Activated naive CD4-positive, alpha-beta T cell treated with anti-CD3 and anti-CD28 coated beads for 36 hours (primary cell): ENCODE data around the gene NPIPA1. TPM values are rescaled to one million over a fixed set of nuclear protein-coding genes. Genes with fewer than 3 reads are reported as not detected.
"Not testable (repeated sequence)": the region's sequence is repeated elsewhere in the genome, so short reads cannot be mapped to it uniquely, and the experiment has no call there.

ENCODE experiments used
- CTCF ChIA-PET: fragments of 350-600 bp; sonication (Branson Sonifier 250); formaldehyde crosslinking; loops from one replicate; lab custom pipeline; 2021; ENCODE audit warnings: antibody characterized with exemption; lab: Charles Lee
- DNase-seq: peaks from one replicate; pipeline ENCODE4 v3.0.0-alpha.2; 2020
- H3K27ac Mint-ChIP-seq: one replicate; pipeline ENCODE4 v1.8.0; 2021; ENCODE audit warnings: mild to moderate bottlenecking, mixed read lengths
- H3K27me3 Mint-ChIP-seq: one replicate; pipeline ENCODE4 v1.8.0; 2021; ENCODE audit warnings: low read depth, mixed read lengths
- H3K36me3 Mint-ChIP-seq: one replicate; pipeline ENCODE4 v1.8.0; 2021; ENCODE audit warnings: low read depth, mixed read lengths
- H3K4me1 Mint-ChIP-seq: one replicate; pipeline ENCODE4 v1.8.0; 2021; ENCODE audit warnings: low read depth, mixed read lengths
- H3K4me3 Mint-ChIP-seq: one replicate; pipeline ENCODE4 v1.8.0; 2021; ENCODE audit warnings: mild to moderate bottlenecking, moderate library complexity, mixed read lengths
- H3K9me3 Mint-ChIP-seq: one replicate; pipeline ENCODE4 v1.8.0; 2021; ENCODE audit warnings: mixed read lengths
- intact Hi-C: fragments of 100-400 bp; cut with micrococcal nuclease; formaldehyde crosslinking; loops from one replicate; pipeline ENCODE4 v1.15.1; 2023
- total RNA-seq, 2 experiments: library from RNA; stranded (reverse); gene quantifications; one replicate each; pipeline ENCODE4 v1.2.3, GENCODE V29; 2021

Gene NPIPA1
- total RNA-seq, 2 experiments from 2014 or later: 81.4 to 101 TPM

DNA sequence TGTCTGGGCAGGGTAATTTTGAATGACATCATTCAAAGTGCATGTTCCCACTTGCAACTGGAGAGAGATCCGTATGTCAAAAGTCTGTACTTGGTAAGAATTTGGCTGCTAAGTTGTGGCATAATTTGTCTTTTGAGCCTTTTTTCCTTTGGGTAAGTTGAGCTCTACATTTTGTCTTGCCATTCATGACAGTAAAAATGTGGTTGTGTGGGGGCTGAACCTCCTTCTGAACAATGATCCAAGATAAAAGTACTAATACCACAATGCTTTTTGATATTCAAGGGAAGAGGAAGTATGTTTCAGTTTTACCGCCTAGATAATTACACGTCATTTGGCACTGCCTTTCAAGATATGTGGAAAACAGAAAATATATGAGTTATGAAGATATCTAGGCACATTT lies 5.4 kb downstream of the NPIPA1 start:
- H3K27ac Mint-ChIP-seq, H3K27me3 Mint-ChIP-seq, intact Hi-C loops, H3K4me1 Mint-ChIP-seq, CTCF ChIA-PET, H3K36me3 Mint-ChIP-seq, H3K4me3 Mint-ChIP-seq, H3K9me3 Mint-ChIP-seq: not testable (repeated sequence)
- DNase-seq: peak; percentile 31

DNA sequence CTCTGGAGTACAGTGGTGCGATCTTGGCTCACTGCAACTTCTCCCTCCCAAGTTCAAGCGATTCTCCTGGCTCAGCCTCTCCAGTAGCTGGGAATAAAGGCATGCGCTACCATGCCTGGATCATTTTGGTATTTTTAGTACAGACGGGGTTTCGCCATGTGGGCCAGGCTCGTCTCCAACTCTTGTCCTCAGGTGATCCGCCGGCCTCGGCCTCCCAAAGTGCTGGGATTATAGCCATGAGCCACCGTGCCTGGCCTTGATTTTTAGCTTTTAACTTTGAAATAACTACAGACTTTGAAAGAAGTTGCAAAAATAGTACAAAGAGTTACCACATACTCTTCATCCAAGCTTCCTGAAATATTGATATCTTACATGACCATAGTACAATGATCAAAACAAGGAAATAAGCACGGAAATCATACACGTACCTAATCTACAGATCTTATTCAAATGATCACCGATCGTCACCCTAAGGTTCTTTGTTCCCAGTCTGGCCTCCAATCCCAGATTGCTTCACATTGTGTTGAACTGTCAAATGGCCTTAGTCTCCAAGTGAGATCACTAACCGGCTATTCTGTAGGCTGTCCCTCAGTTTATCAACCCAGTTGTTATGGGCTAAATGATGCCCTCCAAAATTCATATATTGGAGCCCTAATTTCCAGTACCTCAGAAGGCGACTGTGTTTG lies 18.4 kb downstream of the NPIPA1 start:
- no peak for DNase-seq
- Mint-ChIP-seq H3K36me3 (no peaks in the 10 kb centered on the region), H3K27ac (no peak overlapping the region), H3K4me1 (no peaks in the 10 kb centered on the region), H3K9me3 (no peaks in the 10 kb centered on the region), H3K4me3 (no peak overlapping the region), H3K27me3 (no peaks in the 10 kb centered on the region)
- CTCF ChIA-PET: interaction anchor here (0.6 kb wide), 1 partner anchor 652 kb away, joined by 3 read pairs; no protein-coding TSS in a partner anchor
- intact Hi-C loops: no loop called here

DNA sequence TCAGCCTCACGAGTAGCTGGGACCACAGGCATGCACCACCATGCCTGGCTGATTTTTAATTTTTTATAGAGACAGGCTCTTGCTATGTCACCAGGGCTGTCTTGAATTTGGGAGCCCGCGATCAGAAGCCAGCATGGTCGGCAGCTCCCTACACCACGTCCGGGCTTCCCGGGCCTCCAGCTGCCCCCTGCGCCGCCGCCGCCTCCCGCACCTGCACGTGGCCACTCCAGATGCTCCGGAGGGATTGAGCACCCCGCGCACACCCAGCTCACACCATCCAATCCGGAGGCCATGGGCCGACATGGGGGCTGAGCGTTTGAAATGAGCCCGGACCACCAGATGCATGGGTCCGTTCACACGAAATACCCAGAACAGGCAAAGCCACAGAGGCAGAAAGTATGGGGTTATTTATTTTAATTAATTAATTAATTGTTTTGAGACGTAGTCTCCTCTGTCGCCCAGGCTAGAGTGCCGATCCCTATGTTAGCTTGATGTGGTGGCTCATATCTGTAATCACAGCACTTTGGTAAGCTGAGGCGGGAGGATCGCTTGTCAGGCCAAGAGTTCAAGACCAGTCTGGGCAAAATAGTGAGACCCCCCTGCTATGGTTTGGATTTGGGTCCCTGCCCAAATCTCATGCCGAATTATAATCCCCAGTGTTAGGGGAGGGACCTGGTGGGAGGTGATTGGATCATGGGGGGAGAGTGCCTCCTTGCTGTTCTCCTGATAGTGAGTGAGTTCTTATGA lies 20.5 kb downstream of the NPIPA1 start:
- H3K27me3 Mint-ChIP-seq: peaks cover under 1% of the 10 kb centered on the region
- no peaks in the 10 kb centered on the region for H3K4me1 Mint-ChIP-seq
- no peaks in the 10 kb centered on the region for H3K36me3 Mint-ChIP-seq

DNA sequence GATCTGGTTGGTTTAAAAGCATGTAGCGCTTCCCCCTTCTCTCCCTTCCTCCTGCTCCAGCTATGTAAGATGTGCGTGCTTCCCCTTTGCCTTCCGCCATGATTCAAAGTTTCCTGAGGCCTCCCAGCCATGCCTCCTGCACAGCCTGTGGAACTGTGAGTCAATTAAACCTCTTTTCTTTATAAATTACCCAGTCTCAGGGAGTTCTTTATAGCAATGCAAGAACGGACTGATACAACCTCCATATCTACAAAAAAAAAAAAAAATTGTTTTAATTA lies 21.0 kb downstream of the NPIPA1 start:
- intact Hi-C loops: no loop called here
- Mint-ChIP-seq H3K27ac (no peak overlapping the region), H3K27me3 (peaks cover 3% of the 10 kb centered on the region), H3K4me3 (no peak overlapping the region), H3K4me1 (no peaks in the 10 kb centered on the region), H3K36me3 (no peaks in the 10 kb centered on the region), H3K9me3 (peaks cover 1% of the 10 kb centered on the region)
- DNase-seq: no peak
- CTCF ChIA-PET: no interaction called here

More for the DNA sequence above, 20.5 kb downstream of the NPIPA1 start:
- CTCF ChIA-PET: no interaction called here
- H3K27ac Mint-ChIP-seq: no peak overlapping the region
- H3K4me3 Mint-ChIP-seq: no peak overlapping the region
- intact Hi-C loops: no loop called here
- no peak for DNase-seq
- H3K9me3 Mint-ChIP-seq: no peaks in the 10 kb centered on the region

DNA sequence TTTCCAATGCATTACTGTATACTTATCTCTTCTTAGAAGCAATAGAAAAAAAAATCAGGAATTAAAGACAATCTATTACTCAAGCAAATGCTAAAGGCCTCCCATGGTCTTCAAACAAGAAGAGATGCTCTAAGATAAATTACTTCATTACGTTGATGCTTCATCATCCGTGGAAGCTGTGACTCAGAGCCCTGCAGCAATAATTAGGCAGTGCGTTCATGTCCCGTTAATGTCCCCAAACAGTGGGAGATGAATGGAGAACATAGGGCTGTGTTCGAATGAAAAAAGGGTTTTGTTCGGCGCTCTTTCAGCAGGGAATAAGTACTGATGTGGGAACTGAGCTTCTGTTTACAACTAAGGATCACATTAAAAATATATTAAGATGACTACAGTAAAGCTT lies 21.7 kb downstream of the NPIPA1 start:
- Mint-ChIP-seq H3K4me1 (no peaks in the 10 kb centered on the region), H3K36me3 (no peaks in the 10 kb centered on the region)
- CTCF ChIA-PET: no interaction called here

DNA sequence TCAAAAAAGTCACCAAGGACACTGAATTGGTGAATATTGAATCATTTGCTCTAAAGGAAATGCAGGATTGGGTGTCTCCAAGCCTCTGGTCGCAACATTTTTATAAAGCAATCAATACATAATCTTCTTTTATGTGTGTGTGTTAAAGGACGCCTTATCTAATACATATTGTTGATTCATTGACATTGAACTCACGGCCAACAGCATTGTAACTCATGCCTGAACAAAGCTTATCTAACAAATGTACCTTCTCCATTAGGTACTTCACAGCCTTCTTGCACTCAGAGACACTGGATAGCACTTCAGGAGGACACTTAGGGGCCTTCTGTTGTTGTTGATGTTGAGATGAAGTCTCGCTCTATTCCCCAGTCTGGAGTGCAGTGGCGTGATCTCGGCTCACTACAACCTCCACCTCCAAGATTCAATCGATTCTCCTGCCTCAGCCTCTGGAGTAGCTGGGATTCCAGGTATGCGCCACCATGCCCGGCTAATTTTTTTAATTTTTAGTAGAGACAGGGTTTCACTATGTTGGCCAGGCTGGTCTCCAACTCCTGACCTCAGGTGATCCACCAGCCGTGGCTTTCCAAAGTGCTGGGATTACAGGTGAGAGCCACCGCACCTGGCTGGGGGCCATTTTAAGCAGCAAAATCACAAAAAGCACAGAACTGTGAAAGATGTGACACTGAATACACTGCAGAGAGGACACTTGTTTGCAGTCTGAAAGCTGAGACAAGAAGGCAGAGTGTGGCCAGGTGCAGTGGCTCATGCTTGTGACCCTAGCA lies 24.4 kb downstream of the NPIPA1 start:
- Mint-ChIP-seq H3K27ac (no peak overlapping the region), H3K4me1 (no peaks in the 10 kb centered on the region), H3K9me3 (peaks cover 1% of the 10 kb centered on the region), H3K36me3 (no peaks in the 10 kb centered on the region), H3K27me3 (peaks cover 5% of the 10 kb centered on the region), H3K4me3 (no peak overlapping the region)
- intact Hi-C loops: no loop called here
- CTCF ChIA-PET: interaction anchor here (0.6 kb wide), 2 partner anchors 18 to 31 kb away, joined by 3 read pairs; no protein-coding TSS in a partner anchor
- DNase-seq: no peak

More for the DNA sequence above, 21.7 kb downstream of the NPIPA1 start:
- Mint-ChIP-seq H3K9me3 (peaks cover 1% of the 10 kb centered on the region), H3K4me3 (no peak overlapping the region), H3K27me3 (peaks cover 5% of the 10 kb centered on the region), H3K27ac (no peak overlapping the region)
- intact Hi-C loops: no loop called here
- DNase-seq: no peak

DNA sequence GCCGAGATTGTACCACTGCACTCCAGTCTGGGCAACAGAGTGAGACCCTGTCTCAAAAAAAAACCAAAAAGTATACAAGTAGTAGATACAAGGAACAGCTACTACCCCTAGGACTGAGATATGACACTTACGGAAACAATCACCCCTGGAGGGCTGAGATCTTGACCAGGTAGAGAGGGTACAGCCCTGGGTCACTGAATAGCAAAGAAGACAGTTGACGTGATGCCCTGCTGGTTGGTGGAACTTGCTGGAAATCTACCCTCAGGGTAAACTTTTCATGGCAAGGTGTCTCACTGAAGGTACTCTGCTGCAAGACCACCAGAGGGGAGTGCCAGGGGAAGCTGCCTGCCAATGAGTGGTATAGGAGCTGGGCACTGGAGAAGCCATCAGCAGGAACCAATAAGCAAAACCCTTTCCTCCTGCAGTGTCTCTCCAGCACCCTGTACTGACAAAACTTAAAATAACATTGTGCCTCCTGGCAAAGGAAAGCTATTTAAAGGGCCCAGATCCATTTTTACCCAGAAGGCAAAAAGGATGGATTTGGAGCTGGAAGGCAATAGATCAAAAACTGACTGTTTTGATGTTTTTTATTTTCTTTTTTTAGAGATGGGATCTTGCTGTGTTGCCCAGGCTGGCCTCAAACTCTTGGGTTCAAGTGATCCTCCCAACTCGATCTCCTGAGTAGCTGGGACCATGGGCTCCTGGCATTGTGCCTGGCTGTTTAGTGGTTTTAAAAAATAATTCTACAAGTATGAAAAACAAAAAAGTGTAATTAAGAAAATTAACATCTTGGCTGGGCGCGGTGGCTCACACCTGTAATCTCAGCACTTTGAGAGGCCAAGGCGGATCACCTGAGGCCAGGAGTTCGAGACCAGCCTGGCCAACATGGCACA lies 26.3 kb downstream of the NPIPA1 start:
- no peaks in the 10 kb centered on the region for H3K36me3 Mint-ChIP-seq
- H3K4me3 Mint-ChIP-seq: no peak overlapping the region
- no peaks in the 10 kb centered on the region for H3K4me1 Mint-ChIP-seq
- intact Hi-C loops: no loop called here
- peaks cover 1% of the 10 kb centered on the region for H3K9me3 Mint-ChIP-seq
- H3K27ac Mint-ChIP-seq: no peak overlapping the region
- no peak for DNase-seq
- peaks cover 5% of the 10 kb centered on the region for H3K27me3 Mint-ChIP-seq
- CTCF ChIA-PET: interaction anchor here (0.6 kb wide), 1 partner anchor 109 kb away, joined by 3 read pairs; no protein-coding TSS in a partner anchor

DNA sequence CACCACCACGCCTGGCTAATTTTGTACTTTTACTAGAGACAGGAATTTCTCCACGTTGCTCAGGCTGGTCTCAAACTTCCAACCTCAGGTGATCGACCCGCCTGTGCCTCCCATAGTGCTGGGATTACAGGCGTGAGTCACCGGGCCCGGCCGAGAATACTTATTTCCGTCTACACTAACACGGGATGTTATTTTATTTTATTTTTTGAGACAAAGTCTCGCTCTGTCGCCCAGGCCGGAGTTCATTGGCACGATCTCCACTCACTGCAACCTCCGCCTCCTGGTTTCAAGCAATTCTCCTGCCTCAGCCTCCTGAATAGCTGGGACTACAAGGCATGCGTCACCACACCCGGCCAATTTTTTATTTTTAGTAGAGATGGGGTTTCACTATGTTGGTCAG lies 28.1 kb downstream of the NPIPA1 start:
- intact Hi-C loops: no loop called here
- H3K9me3 Mint-ChIP-seq: peaks cover 1% of the 10 kb centered on the region
- H3K4me3 Mint-ChIP-seq: no peak overlapping the region
- no peaks in the 10 kb centered on the region for H3K4me1 Mint-ChIP-seq
- CTCF ChIA-PET: no interaction called here
- H3K27ac Mint-ChIP-seq: no peak overlapping the region
- H3K36me3 Mint-ChIP-seq: no peaks in the 10 kb centered on the region
- peaks cover 5% of the 10 kb centered on the region for H3K27me3 Mint-ChIP-seq
- no peak for DNase-seq

DNA sequence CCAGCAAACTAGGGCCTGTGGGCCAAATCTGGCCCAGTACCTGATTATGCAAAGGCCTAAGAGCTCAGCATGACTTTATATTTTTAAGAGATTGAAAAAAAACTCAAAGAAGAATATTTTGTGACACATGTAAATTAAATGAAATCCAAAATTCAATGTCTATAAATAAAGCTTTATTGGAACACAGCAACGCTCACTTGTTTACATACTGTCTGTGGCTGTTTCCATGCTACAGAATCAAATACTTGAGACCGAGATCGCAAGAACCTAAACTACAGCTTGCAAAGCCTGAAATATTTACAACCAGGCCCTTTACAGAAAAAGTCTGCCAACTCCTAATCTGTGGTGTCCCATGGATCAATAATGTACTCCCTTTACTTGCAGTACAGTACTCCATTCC lies 32.6 kb downstream of the NPIPA1 start:
- H3K4me1 Mint-ChIP-seq, H3K4me3 Mint-ChIP-seq, H3K36me3 Mint-ChIP-seq, H3K27me3 Mint-ChIP-seq, DNase-seq, H3K9me3 Mint-ChIP-seq, H3K27ac Mint-ChIP-seq, intact Hi-C loops, CTCF ChIA-PET: not testable (repeated sequence)

DNA sequence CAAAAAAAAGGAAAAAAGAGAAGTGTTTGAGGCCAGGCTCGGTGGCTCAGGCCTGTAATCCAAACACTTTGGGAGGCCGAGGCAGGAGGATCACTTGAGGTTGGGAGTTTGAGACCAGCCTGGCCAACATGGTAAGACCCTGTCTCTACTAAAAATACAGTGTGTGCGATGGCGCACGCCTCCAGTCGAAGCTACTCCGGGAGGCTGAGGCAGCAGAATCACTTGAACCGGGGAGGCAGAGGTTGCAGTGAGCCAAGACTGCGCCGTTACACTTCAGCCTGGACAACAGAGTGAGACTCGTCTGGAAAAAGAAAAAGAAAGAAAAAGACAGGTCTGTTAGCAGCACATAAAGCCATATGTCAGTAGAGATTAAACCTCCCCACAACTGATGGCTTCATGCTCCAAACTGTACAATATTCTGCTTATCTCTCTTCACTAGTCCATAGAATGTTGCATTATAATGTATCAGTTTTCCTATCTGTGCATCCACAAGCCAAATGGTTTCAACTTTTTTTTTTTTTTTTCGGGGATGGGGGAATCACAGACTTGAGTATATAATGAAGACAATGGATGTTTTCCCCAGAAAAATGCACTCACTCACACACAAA lies 34.5 kb downstream of the NPIPA1 start:
- CTCF ChIA-PET: not testable (repeated sequence)

DNA sequence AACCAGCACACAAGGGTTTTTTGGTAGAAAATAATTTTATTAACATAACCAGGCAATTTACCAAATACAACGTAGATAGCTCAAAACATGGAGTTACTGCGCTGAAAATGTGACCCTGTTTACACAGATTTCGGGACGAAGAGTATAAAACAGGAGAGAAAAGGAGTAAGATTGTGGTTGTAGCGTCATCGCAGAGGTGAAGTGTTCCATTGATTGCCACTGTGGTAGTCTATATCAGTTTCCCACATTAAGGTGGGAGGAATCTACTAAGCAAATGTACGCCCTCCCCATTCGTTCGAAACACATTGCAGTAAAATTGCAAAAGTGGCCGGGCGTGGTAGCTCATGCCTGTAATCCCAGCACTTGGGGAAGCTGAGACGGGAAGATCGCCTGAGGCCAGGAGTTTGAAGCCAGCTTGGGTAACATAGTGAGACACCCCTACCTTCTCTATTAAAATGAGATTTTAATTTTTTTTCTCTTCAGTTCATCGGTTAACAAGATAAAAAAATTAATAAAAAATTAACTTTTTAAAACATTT lies 36.6 kb downstream of the NPIPA1 start:
- H3K4me3 Mint-ChIP-seq: peak overlapping the region; percentile 53
- DNase-seq, H3K27me3 Mint-ChIP-seq, intact Hi-C loops, H3K9me3 Mint-ChIP-seq, H3K36me3 Mint-ChIP-seq, H3K27ac Mint-ChIP-seq: not testable (repeated sequence)
- CTCF ChIA-PET: interaction anchor here (0.6 kb wide), 1 partner anchor 645 kb away, joined by 4 read pairs; no protein-coding TSS in a partner anchor
- H3K4me1 Mint-ChIP-seq: peaks cover 17% of the 10 kb centered on the region

More for the DNA sequence above, 34.5 kb downstream of the NPIPA1 start:
- H3K4me1 Mint-ChIP-seq: peaks cover 14% of the 10 kb centered on the region
- H3K4me3 Mint-ChIP-seq, H3K27me3 Mint-ChIP-seq, H3K9me3 Mint-ChIP-seq, H3K27ac Mint-ChIP-seq, intact Hi-C loops, DNase-seq, H3K36me3 Mint-ChIP-seq: not testable (repeated sequence)
